Right lobe of liver (tissue), 6 donors: Measurements from ENCODE around the gene TDG. TPM values are rescaled to one million over a fixed set of nuclear protein-coding genes. Genes with fewer than 3 reads are reported as not detected.
A peak's percentile ranks its signal among the peaks of the same experiment; 100 is the strongest.

Experiments used
- ATAC-seq, 4 donors: fragments of 200-7000 bp; cut with Tn5 transposase; one replicate each; pipeline ENCODE4 v1.9.1; 2020; ENCODE audit warnings: mild to moderate bottlenecking in 4 of 4, moderate library complexity in 4 of 4
- DNase-seq, 3 donors: peaks; one replicate each; pipeline ENCODE4 v3.0.0-alpha.2; 2020
- H3K27ac ChIP-seq, 3 donors: fragments of 200-600 bp; one replicate each; pipeline ENCODE4 v1.8.0; 2022
- H3K27me3 ChIP-seq, 2 donors: fragments of 200-600 bp; one replicate each; pipeline ENCODE4 v1.8.0; 2022
- H3K36me3 ChIP-seq, 4 donors: fragments of 200-600 bp; sonication (generic) in 1 of 4; one replicate each; pipeline versions ENCODE4 v1.5.1 to v1.8.0; 2017 to 2022; ENCODE audit warnings: control low read depth in 1 of 4
- H3K4me1 ChIP-seq, 4 donors: fragments of 200-600 bp; sonication (generic) in 1 of 4; one replicate each; pipeline versions ENCODE4 v1.5.1 to v1.8.0; 2017 to 2022; ENCODE audit warnings: control low read depth in 1 of 4
- H3K4me3 ChIP-seq, 3 donors: fragments of 200-600 bp; one replicate each; pipeline ENCODE4 v1.8.0; 2022
- H3K9me3 ChIP-seq, 4 donors: fragments of 200-600 bp; sonication (generic) in 1 of 4; one replicate each; pipeline versions ENCODE4 v1.5.1 to v1.8.0; 2017 to 2022; ENCODE audit warnings: control low read depth in 1 of 4
- POLR2A ChIP-seq: fragments of 450-650 bp; IDR thresholded peaks from one replicate; pipeline ENCODE4 v1.6.1; 2017; ENCODE audit warnings: antibody characterized with exemption, mild to moderate bottlenecking
- WGBS: methylation state at CpG from one replicate; pipeline ENCODE4 v1.1.6; 2018; ENCODE audit warnings: low coverage, low lambda C conversion rate; ENCODE audit not compliant: insufficient coverage; ENCODE audit errors: missing lambda C conversion rate; 5-methylcytosine and 5-hydroxymethylcytosine counted together
- intact Hi-C, 2 donors: fragments of 100-400 bp; cut with DNase I; formaldehyde crosslinking; loops; one replicate each; pipeline versions ENCODE4 v1.11.2 to v1.14.1; 2022
- total RNA-seq, 6 experiments: library from RNA; depleted of rRNA in 2 of 6; stranded (reverse); fragments of >200 nt in 2 of 6; fragmentation: NEBNext Ultra II Directional in 3 of 6; extraction: Animal tissue kit (Norgen Biotek cat#: 25700) in 3 of 6; gene quantifications; one replicate each; pipeline versions ENCODE4 v1.1.0 to v1.2.4, GENCODE V29; 2016 to 2023
- TF ChIP-seq, protein P1 (sequence below), 4 donors: fragments of 200-600 bp in 3 of 4; fragments of 450-650 bp in 1 of 4; IDR thresholded peaks; one replicate each; pipeline versions ENCODE4 v1.5.1 to v1.8.0; 2016 to 2022; ENCODE audit warnings: antibody characterized with exemption in 4 of 4, mild to moderate bottlenecking in 2 of 4
- donor health status: DM: no; HTN: yes; CAD: no.
- donor health status: DM: no; HTN: no; CAD: no.
- donor health status: DM: no; HTN: no; CAD: no.
- donor health status: DM: no; HTN: yes; CAD: no.
- donor health status: DM: no; HTN: yes; CAD: no.

Gene TDG
- total RNA-seq, 6 experiments from 2014 or later = 4.9 to 14.1 (median 9.5) TPM

DNA sequence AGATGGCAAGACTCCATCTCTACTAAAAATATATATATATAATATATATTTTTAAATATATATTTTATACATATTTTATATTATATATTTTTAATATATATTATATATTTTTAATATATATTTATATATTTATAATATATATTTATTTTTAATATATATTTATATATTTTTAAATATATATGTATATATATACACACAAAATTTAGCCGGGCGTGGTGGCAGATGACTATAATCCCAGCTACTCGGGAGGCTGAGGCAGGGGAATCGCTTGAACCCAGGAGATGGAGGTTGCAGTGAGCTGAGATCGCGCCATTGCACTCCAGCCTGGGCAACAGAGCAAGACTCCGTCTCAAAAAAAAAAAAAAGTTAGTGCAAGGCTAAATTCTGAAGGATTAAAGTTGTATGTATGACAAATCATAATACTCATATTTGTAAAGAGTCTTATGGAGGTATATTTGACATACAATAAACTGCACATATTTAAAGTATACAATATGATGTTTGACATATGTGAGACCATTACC, 7.7 kb upstream of the TDG start:
- Histone ChIP-seq H3K27me3 (no peaks in the 10 kb centered on the region), H3K4me1 (peaks cover 0 to 12% (median 4%) of the 10 kb centered on the region in 4 donors), H3K4me3 (peak overlapping the region; percentile 80 to 89 (median 82)), H3K9me3 (no peaks in the 10 kb centered on the region), H3K27ac (peak overlapping the region; percentile 69 to 82 (median 77)), H3K36me3 (peaks cover 0 to under 1% (median 0%) of the 10 kb centered on the region in 4 donors)
- ATAC-seq (no peak), DNase-seq (no peak)
- TF ChIP-seq, protein P1, sequence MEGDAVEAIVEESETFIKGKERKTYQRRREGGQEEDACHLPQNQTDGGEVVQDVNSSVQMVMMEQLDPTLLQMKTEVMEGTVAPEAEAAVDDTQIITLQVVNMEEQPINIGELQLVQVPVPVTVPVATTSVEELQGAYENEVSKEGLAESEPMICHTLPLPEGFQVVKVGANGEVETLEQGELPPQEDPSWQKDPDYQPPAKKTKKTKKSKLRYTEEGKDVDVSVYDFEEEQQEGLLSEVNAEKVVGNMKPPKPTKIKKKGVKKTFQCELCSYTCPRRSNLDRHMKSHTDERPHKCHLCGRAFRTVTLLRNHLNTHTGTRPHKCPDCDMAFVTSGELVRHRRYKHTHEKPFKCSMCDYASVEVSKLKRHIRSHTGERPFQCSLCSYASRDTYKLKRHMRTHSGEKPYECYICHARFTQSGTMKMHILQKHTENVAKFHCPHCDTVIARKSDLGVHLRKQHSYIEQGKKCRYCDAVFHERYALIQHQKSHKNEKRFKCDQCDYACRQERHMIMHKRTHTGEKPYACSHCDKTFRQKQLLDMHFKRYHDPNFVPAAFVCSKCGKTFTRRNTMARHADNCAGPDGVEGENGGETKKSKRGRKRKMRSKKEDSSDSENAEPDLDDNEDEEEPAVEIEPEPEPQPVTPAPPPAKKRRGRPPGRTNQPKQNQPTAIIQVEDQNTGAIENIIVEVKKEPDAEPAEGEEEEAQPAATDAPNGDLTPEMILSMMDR (IDR thresholded peaks at IDR 0.05) = no peak
- TF ChIP-seq POLR2A = no peak
- 91% methylated on average over 7 of the region's 7 CpGs for WGBS
- intact Hi-C loops = no loop called here

DNA sequence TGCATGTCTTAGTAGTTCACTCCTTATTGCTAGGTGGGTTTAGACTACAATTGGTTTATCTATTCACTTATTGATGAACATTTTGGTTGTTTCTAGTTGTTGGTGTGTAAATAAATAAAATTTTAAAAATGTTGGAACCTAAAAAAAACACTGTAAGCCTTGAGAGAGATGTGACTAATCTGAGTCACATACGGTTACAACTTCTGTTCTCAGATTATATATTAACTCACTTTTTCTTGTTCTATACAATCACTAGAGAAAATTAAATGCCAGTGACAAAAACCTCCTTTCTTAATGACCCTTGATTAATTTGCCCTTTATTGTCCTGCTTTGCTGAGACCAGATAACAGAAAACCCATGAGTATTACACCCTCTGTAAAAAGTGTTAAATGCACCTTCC, 7.1 kb upstream of the TDG start:
- 53% methylated on average over 1 of the region's 1 CpG for WGBS
- no peak for ATAC-seq

DNA sequence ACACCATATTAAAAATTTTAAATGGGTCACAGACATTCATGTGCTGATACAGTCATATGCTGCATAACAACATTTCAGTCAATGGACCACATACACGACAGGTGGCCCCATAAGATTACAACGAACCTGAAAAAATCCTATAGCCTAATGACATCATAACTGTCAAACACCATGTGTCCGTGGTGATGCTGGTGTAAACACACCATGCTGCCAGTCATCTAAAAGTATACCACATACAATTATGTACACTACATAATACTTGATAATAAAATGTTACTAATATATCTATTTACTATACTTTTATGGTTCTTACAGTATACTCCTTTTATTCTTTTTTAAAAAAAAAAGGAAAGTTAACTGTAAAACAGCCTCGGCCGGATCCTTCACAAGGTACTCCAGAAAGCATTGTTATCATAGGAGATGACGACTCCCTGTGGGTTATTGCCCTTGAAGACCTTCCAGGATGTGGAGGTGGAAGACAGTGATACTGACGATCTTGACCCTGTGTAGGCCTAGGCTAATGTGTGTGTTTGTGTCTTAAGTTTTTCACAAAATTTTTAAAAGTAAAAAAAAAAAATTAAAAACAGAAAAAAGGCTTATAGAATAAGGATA, 5.0 kb upstream of the TDG start:
- H3K36me3 ChIP-seq = no peaks in the 10 kb centered on the region
- WGBS = 64% methylated on average over 7 of the region's 7 CpGs
- TF ChIP-seq, protein P1 (IDR thresholded peaks at IDR 0.05) = no peak
- TF ChIP-seq POLR2A = no peak
- H3K27ac ChIP-seq = no peak overlapping the region
- no peak for ATAC-seq
- intact Hi-C loops = no loop called here
- DNase-seq = no peak
- peaks cover 0 to 19% (median 8%) of the 10 kb centered on the region in 4 donors for H3K4me1 ChIP-seq
- H3K4me3 ChIP-seq = no peak overlapping the region
- H3K9me3 ChIP-seq = no peaks in the 10 kb centered on the region
- no peaks in the 10 kb centered on the region for H3K27me3 ChIP-seq

More for the DNA sequence above, 7.1 kb upstream of the TDG start:
- no peak for TF ChIP-seq POLR2A
- TF ChIP-seq, protein P1 (IDR thresholded peaks at IDR 0.05) = no peak
- intact Hi-C loops = no loop called here
- no peaks in the 10 kb centered on the region for H3K27me3 ChIP-seq
- H3K36me3 ChIP-seq = no peaks in the 10 kb centered on the region
- H3K27ac ChIP-seq = no peak overlapping the region
- no peak overlapping the region for H3K4me3 ChIP-seq
- peaks cover 0 to 12% (median 4%) of the 10 kb centered on the region in 4 donors for H3K4me1 ChIP-seq
- no peaks in the 10 kb centered on the region for H3K9me3 ChIP-seq
- no peak for DNase-seq

DNA sequence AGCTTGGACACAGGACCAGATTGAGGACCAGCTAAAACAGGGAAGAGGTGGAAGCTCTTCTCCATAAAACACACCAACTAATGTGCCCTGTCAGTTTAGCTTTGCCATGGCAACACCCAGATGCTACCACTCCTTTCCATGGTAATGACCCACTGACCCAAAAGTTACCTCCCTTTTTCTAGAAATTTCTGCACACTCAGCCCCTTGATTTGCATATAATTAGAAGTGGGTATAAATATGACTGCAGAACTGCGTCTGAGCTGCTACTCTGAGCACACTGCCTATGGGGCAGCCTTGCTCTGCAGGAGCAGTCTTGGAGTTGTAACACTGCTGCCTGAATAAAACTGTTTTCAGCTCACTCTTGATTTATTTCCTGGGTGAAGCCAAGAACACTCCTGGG, 3.2 kb upstream of the TDG start:
- H3K4me1 ChIP-seq = peaks cover 0 to 20% (median 5%) of the 10 kb centered on the region in 4 donors
- no peak overlapping the region for H3K4me3 ChIP-seq
- no peak overlapping the region for H3K27ac ChIP-seq
- TF ChIP-seq, protein P1 (IDR thresholded peaks at IDR 0.05) = no peak
- no peak for TF ChIP-seq POLR2A
- no peaks in the 10 kb centered on the region for H3K9me3 ChIP-seq
- no peaks in the 10 kb centered on the region for H3K27me3 ChIP-seq
- intact Hi-C loops = no loop called here
- ATAC-seq (no peak), DNase-seq (no peak)
- WGBS = 33% methylated on average over 1 of the region's 1 CpG
- H3K36me3 ChIP-seq = no peaks in the 10 kb centered on the region
